GM23248 (cell line): ENCODE measurements around the gene TP63.

Source experiments
- EZH2 ChIP-seq: fragments of 200-600 bp; sonication (generic); IDR thresholded peaks from 2 replicates; pipeline ENCODE4 v1.6.1; 2018; ENCODE audit warnings: antibody characterized with exemption, mild to moderate bottlenecking; ENCODE audit not compliant: insufficient read depth, poor library complexity, severe bottlenecking
- EZH2phosphoT487 ChIP-seq: fragments of 200-600 bp; sonication (generic); IDR thresholded peaks from 2 replicates; pipeline ENCODE4 v1.6.1; 2018; ENCODE audit warnings: antibody characterized with exemption, moderate library complexity, mild to moderate bottlenecking, low read depth; ENCODE audit not compliant: insufficient read depth

GRCh38 chr3:189869165-189869564 lies 238.0 kb downstream of the TP63 start:
- TF ChIP-seq EZH2 (no peak), EZH2phosphoT487 (no peak)
